Skeletal muscle tissue (tissue), 4 donors: ENCODE data around the gene VIM. TPM values are rescaled to one million over a fixed set of nuclear protein-coding genes. Genes with fewer than 3 reads are reported as not detected.
"Not testable (repeated sequence)": the region's sequence is repeated elsewhere in the genome, so short reads cannot be mapped to it uniquely, and the experiment has no call there.

Experiments
- H3K27ac ChIP-seq: one replicate; pipeline ENCODE4 v1.7.0; 2013; ENCODE audit warnings: mild to moderate bottlenecking, low read depth, low read length, inconsistent platforms
- H3K27me3 ChIP-seq, 3 donors: one replicate each; pipeline ENCODE4 v1.7.0; 2013; ENCODE audit warnings: low read length in 3 of 3; ENCODE audit not compliant: control insufficient read depth in 3 of 3, insufficient read depth in 3 of 3
- H3K36me3 ChIP-seq, 3 donors: one replicate each; pipeline ENCODE4 v1.7.0; 2013; ENCODE audit warnings: low read length in 3 of 3; ENCODE audit not compliant: control insufficient read depth in 3 of 3, insufficient read depth in 3 of 3
- H3K4me1 ChIP-seq, 3 donors: one replicate each; pipeline ENCODE4 v1.7.0; 2013; ENCODE audit warnings: low read length in 3 of 3, mild to moderate bottlenecking in 3 of 3; ENCODE audit not compliant: control insufficient read depth in 3 of 3, insufficient read depth in 3 of 3
- H3K4me3 ChIP-seq, 3 donors: one replicate each; pipeline ENCODE4 v1.7.0; 2013; ENCODE audit warnings: low read length in 3 of 3
- H3K9ac ChIP-seq, 3 donors: one replicate each; pipeline ENCODE4 v1.7.0; 2013; ENCODE audit warnings: low read length in 3 of 3, mild to moderate bottlenecking in 3 of 3, moderate library complexity in 2 of 3, low read depth in 1 of 3
- H3K9me3 ChIP-seq, 3 donors: one replicate each; pipeline ENCODE4 v1.7.0; 2013; ENCODE audit warnings: low read length in 3 of 3; ENCODE audit not compliant: control insufficient read depth in 3 of 3
- total RNA-seq: library from RNA; depleted of rRNA; stranded (reverse); fragments of >200 nt; gene quantifications from one replicate; pipeline ENCODE4 v1.2.3, GENCODE V29; 2014
- donor health status: Osteomylitis.

VIM gene
- total RNA-seq, 1 donor from 2014 or later = 1,688 TPM

GRCh38 chr10:17266549-17266948, 38.5 kb downstream of the VIM start:
- H3K4me1 ChIP-seq, H3K4me3 ChIP-seq: not testable (repeated sequence)

GRCh38 chr10:17272648-17273047, 44.6 kb downstream of the VIM start:
- Histone ChIP-seq H3K27ac (no peak overlapping the region), H3K4me1 (no peaks in the 10 kb centered on the region), H3K9ac (no peak overlapping the region), H3K27me3 (peaks cover 0 to 4% (median 0%) of the 10 kb centered on the region in 3 donors), H3K4me3 (no peak overlapping the region), H3K36me3 (no peaks in the 10 kb centered on the region), H3K9me3 (no peaks in the 10 kb centered on the region)

More at GRCh38 chr10:17266549-17266948, 38.5 kb downstream of the VIM start:
- not testable (repeated sequence) for H3K9me3 ChIP-seq, H3K36me3 ChIP-seq, H3K27me3 ChIP-seq, H3K27ac ChIP-seq, H3K9ac ChIP-seq

GRCh38 chr10:17273403-17273802, 45.4 kb downstream of the VIM start:
- Histone ChIP-seq H3K36me3 (no peaks in the 10 kb centered on the region), H3K27me3 (peaks cover 0 to 4% (median 0%) of the 10 kb centered on the region in 3 donors), H3K27ac (no peak overlapping the region), H3K9ac (no peak overlapping the region), H3K4me1 (no peaks in the 10 kb centered on the region), H3K9me3 (no peaks in the 10 kb centered on the region), H3K4me3 (no peak overlapping the region)

GRCh38 chr10:17276756-17277424, 48.8 kb downstream of the VIM start:
- Histone ChIP-seq H3K27me3 (peaks cover 0 to 4% (median 0%) of the 10 kb centered on the region in 3 donors), H3K9me3 (peaks cover 0 to 2% (median 0%) of the 10 kb centered on the region in 3 donors), H3K9ac (no peak overlapping the region), H3K4me3 (no peak overlapping the region), H3K27ac (no peak overlapping the region), H3K36me3 (no peaks in the 10 kb centered on the region), H3K4me1 (no peaks in the 10 kb centered on the region)

- H3K4me3 ChIP-seq = no peak overlapping the region
- H3K9me3 ChIP-seq = peaks cover 0 to 6% (median 0%) of the 10 kb centered on the region in 3 donors
- H3K27ac ChIP-seq = no peak overlapping the region
- H3K27me3 ChIP-seq = no peaks in the 10 kb centered on the region
- H3K36me3 ChIP-seq = no peaks in the 10 kb centered on the region
- H3K9ac ChIP-seq = no peak overlapping the region
- H3K4me1 ChIP-seq = no peaks in the 10 kb centered on the region
These were observed 50.7 kb downstream of the VIM start for GRCh38 chr10:17278607-17279240.

GRCh38 chr10:17282311-17282710, 54.3 kb downstream of the VIM start:
- H3K27me3 ChIP-seq = peaks cover 0 to 3% (median 0%) of the 10 kb centered on the region in 3 donors
- no peak overlapping the region for H3K4me3 ChIP-seq
- no peak overlapping the region for H3K9ac ChIP-seq
- H3K27ac ChIP-seq = no peak overlapping the region
- H3K9me3 ChIP-seq = peaks cover 0 to 6% (median 0%) of the 10 kb centered on the region in 3 donors
- H3K36me3 ChIP-seq = no peaks in the 10 kb centered on the region
- no peaks in the 10 kb centered on the region for H3K4me1 ChIP-seq

- no peak overlapping the region for H3K9ac ChIP-seq
- H3K9me3 ChIP-seq = peaks cover 0 to 4% (median 0%) of the 10 kb centered on the region in 3 donors
- H3K36me3 ChIP-seq = no peaks in the 10 kb centered on the region
These were observed 58.8 kb downstream of the VIM start for GRCh38 chr10:17286562-17287550.

More at GRCh38 chr10:17286562-17287550, 58.8 kb downstream of the VIM start:
- no peaks in the 10 kb centered on the region for H3K4me1 ChIP-seq
- peaks cover 0 to 8% (median 0%) of the 10 kb centered on the region in 3 donors for H3K27me3 ChIP-seq
- H3K27ac ChIP-seq = no peak overlapping the region
- no peak overlapping the region for H3K4me3 ChIP-seq

Other genes starting within 250 kb of the VIM start
- gene CUBN, start 98.4 kb upstream of the VIM start, total RNA-seq = 4.2 TPM
- gene TRDMT1, start 26.6 kb upstream of the VIM start, total RNA-seq = 16.2 TPM
- 0.52 TPM for gene ST8SIA6, start 226.4 kb downstream of the VIM start, total RNA-seq